HCT116 (cell line): Measurements from ENCODE around the gene OR10V1. TPM values are rescaled to one million over a fixed set of nuclear protein-coding genes. Genes with fewer than 3 reads are reported as not detected.

Experiments used
- ATAC-seq: fragments of 200-7000 bp; cut with Tn5 transposase; 2 replicates; pipeline ENCODE4 v1.9.1; 2020; ENCODE audit warnings: mild to moderate bottlenecking, moderate library complexity
- BruUV-seq: library from RNA; stranded (reverse); fragments of 400-500 nt; replicated peaks from 2 replicates; lab custom pipeline; 2021; lab: Mats Ljungman, UMichigan
- CTCF ChIA-PET: fragments of 300-600 bp; sonication (Branson Sonifier 250); formaldehyde crosslinking; loops from one replicate; lab custom pipeline; 2021; ENCODE audit warnings: antibody characterized with exemption; lab: Charles Lee
- POLR2A ChIA-PET: fragments of 300-600, 350-600 bp; sonication (Branson Sonifier 250); formaldehyde crosslinking; loops from one replicate; lab custom pipeline; 2021; ENCODE audit warnings: antibody characterized with exemption; lab: Charles Lee
- RAD21 ChIA-PET, 2 experiments: fragments of 300-600 bp; sonication (Branson Sonifier 250); formaldehyde crosslinking; loops; one replicate each; lab custom pipeline; 2023; ENCODE audit warnings: low total read pairs in 2 of 2; ENCODE audit not compliant: uncharacterized antibody in 2 of 2, unreplicated experiment in 2 of 2, low non-redundant PET in 1 of 2; lab: Charles Lee
- DNase-seq: peaks from one replicate; pipeline ENCODE4 v3.0.0-alpha.2; 2010; ENCODE audit warnings: low read depth, low spot score
- H2AFZ ChIP-seq: fragments of 200-600 bp; shearing (Covaris generic), sonication (generic); 2 replicates; pipeline ENCODE4 v1.6.1; 2017; ENCODE audit warnings: low read depth, mixed run types, mixed read lengths, antibody characterized with exemption, low read length; ENCODE audit not compliant: poor library complexity, severe bottlenecking
- H3K27ac ChIP-seq: 2 replicates; pipeline ENCODE4 v1.5.1; 2012; ENCODE audit warnings: low read depth, low read length
- H3K27me3 ChIP-seq: fragments of 200-600 bp; sonication (generic); 2 replicates; pipeline ENCODE4 v1.6.1; 2016; ENCODE audit warnings: mixed run types, low read length, mixed read lengths; ENCODE audit not compliant: insufficient read depth
- H3K36me3 ChIP-seq, 2 experiments: fragments of 200-500 bp in 1 of 2; fragments of 200-600 bp in 1 of 2; sonication (Bioruptor generic) in 1 of 2; sonication (generic) in 1 of 2; 2 replicates each; pipeline versions ENCODE4 v1.5.1 to v1.6.1; 2014 to 2016; ENCODE audit warnings: low read length in 2 of 2, inconsistent platforms in 1 of 2, mixed read lengths in 1 of 2, mixed run types in 1 of 2; ENCODE audit not compliant: insufficient read depth in 2 of 2, control insufficient read depth in 1 of 2
- H3K4me1 ChIP-seq, 2 experiments: fragments of 200-600 bp in 1 of 2; sonication (generic) in 1 of 2; 2 replicates each; pipeline versions ENCODE4 v1.5.1 to v1.6.1; 2012 to 2017; ENCODE audit warnings: low read length in 2 of 2, inconsistent platforms in 1 of 2, mild to moderate bottlenecking in 1 of 2, mixed read lengths in 1 of 2, mixed run types in 1 of 2, moderate library complexity in 1 of 2; ENCODE audit not compliant: insufficient read depth in 2 of 2, control insufficient read depth in 1 of 2
- H3K4me2 ChIP-seq: fragments of 200-600 bp; sonication (generic); 2 replicates; pipeline ENCODE4 v1.6.1; 2017; ENCODE audit warnings: mixed run types, low read length, mixed read lengths
- H3K4me3 ChIP-seq, 2 experiments: fragments of 200-600 bp in 1 of 2; sonication (generic) in 1 of 2; replicated peaks in 1 of 2; 2 replicates each; pipeline ENCODE4 v1.5.1; 2011 to 2016; ENCODE audit warnings: low read length in 2 of 2, control low read depth in 1 of 2, low read depth in 1 of 2, mild to moderate bottlenecking in 1 of 2, mixed read lengths in 1 of 2, mixed run types in 1 of 2
- H3K79me2 ChIP-seq: fragments of 200-600 bp; sonication (generic); 2 replicates; pipeline ENCODE4 v1.6.1; 2017; ENCODE audit warnings: mild to moderate bottlenecking, mixed run types, low read length, moderate library complexity, mixed read lengths; ENCODE audit not compliant: insufficient read depth
- H3K9ac ChIP-seq: fragments of 200-600 bp; sonication (generic); 2 replicates; pipeline ENCODE4 v1.6.1; 2016; ENCODE audit warnings: low read length, mixed read lengths
- H3K9me2 ChIP-seq: fragments of 200-600 bp; sonication (generic), shearing (Covaris generic); 2 replicates; pipeline ENCODE4 v1.6.1; 2017; ENCODE audit warnings: mixed run types, mild to moderate bottlenecking, moderate library complexity; ENCODE audit not compliant: insufficient read depth
- H3K9me3 ChIP-seq, 2 experiments: fragments of 200-500 bp in 1 of 2; fragments of 200-600 bp in 1 of 2; sonication (Bioruptor generic) in 1 of 2; sonication (generic) in 1 of 2; 2 replicates each; pipeline ENCODE4 v1.6.1; 2014 to 2017; ENCODE audit warnings: low read length in 2 of 2, mixed read lengths in 2 of 2, inconsistent platforms in 1 of 2, low read depth in 1 of 2, mild to moderate bottlenecking in 1 of 2, mixed run types in 1 of 2, moderate library complexity in 1 of 2; ENCODE audit not compliant: control insufficient read depth in 1 of 2, insufficient read depth in 1 of 2
- H4K20me1 ChIP-seq: fragments of 200-600 bp; sonication (generic), shearing (Covaris generic); 2 replicates; pipeline ENCODE4 v1.6.1; 2017; ENCODE audit warnings: mixed run types, mild to moderate bottlenecking, moderate library complexity; ENCODE audit not compliant: insufficient read depth
- CBX3 ChIP-seq: IDR thresholded peaks from 2 replicates; pipeline ENCODE4 v1.6.1; 2012; ENCODE audit warnings: low read depth
- CEBPB ChIP-seq: IDR thresholded peaks from 2 replicates; pipeline ENCODE4 v1.6.1; 2012; ENCODE audit warnings: low read depth
- CTCF ChIP-seq, 3 experiments: fragments of 200-600 bp in 1 of 3; sonication (generic) in 1 of 3; IDR thresholded peaks in 2 of 3; conservative IDR thresholded peaks in 1 of 3; 2 replicates each; pipeline ENCODE4 v1.5.1; 2012 to 2017; ENCODE audit warnings: low read depth in 2 of 3, low read length in 2 of 3, antibody characterized with exemption in 1 of 3, borderline replicate concordance in 1 of 3, control low read depth in 1 of 3, mild to moderate bottlenecking in 1 of 3, mixed read lengths in 1 of 3, mixed run types in 1 of 3, moderate library complexity in 1 of 3; ENCODE audit not compliant: insufficient read depth in 1 of 3
- EGR1 ChIP-seq: IDR thresholded peaks from 2 replicates; pipeline ENCODE4 v1.6.1; 2012; ENCODE audit warnings: low read depth
- ELF1 ChIP-seq: IDR thresholded peaks from 2 replicates; pipeline ENCODE4 v1.6.1; 2012; ENCODE audit warnings: low read depth, borderline replicate concordance
- EZH2phosphoT487 ChIP-seq: fragments of 200-600 bp; IDR thresholded peaks from 2 replicates; pipeline ENCODE4 v1.6.1; 2018; ENCODE audit warnings: antibody characterized with exemption, borderline replicate concordance
- JUND ChIP-seq: IDR thresholded peaks from 2 replicates; pipeline ENCODE4 v1.6.1; 2012
- MAX ChIP-seq: IDR thresholded peaks from 2 replicates; pipeline ENCODE4 v1.6.1; 2012
- POLR2AphosphoS5 ChIP-seq: IDR thresholded peaks from 2 replicates; pipeline ENCODE4 v1.6.1; 2011; ENCODE audit warnings: mild to moderate bottlenecking, low read depth, low read length, moderate library complexity
- REST ChIP-seq: IDR thresholded peaks from 2 replicates; pipeline ENCODE4 v1.6.1; 2012; ENCODE audit warnings: low read depth
- SIN3A ChIP-seq: IDR thresholded peaks from 2 replicates; pipeline ENCODE4 v1.6.1; 2012; ENCODE audit warnings: low read depth
- SP1 ChIP-seq: IDR thresholded peaks from 2 replicates; pipeline ENCODE4 v1.6.1; 2012; ENCODE audit warnings: low read depth
- SRF ChIP-seq: IDR thresholded peaks from 2 replicates; pipeline ENCODE4 v1.6.1; 2012; ENCODE audit warnings: low read depth
- ZBTB33 ChIP-seq: IDR thresholded peaks from 2 replicates; pipeline ENCODE4 v1.6.1; 2011; ENCODE audit warnings: mild to moderate bottlenecking, low read length, moderate library complexity; ENCODE audit not compliant: insufficient replicate concordance; ENCODE audit errors: extremely low read depth
- ZFX ChIP-seq: fragments of 450-650 bp; IDR thresholded peaks from 2 replicates; pipeline ENCODE4 v1.6.1; 2017
- intact Hi-C: fragments of 100-400 bp; cut with micrococcal nuclease; formaldehyde crosslinking; loops from 2 replicates; pipeline ENCODE4 v1.10.0; 2022
- total RNA-seq: library from RNA; stranded (reverse); gene quantifications from one replicate; pipeline ENCODE4 v1.2.1, GENCODE V29; 2021; ENCODE audit not compliant: unreplicated experiment

OR10V1 gene
- total RNA-seq, 1 experiment from 2014 or later, result not detected

- Histone ChIP-seq H3K36me3 (no peaks in the 10 kb centered on the region), H3K4me3 (peak overlapping the region; percentile 87 to 90), H3K9me2 (no peaks in the 10 kb centered on the region), H3K4me2 (peak overlapping the region; percentile 96), H2AFZ (no peak overlapping the region), H3K79me2 (peaks cover 62% of the 10 kb centered on the region), H3K27ac (peak overlapping the region; percentile 84; the same call in 1 of the 2 replicates), H3K4me1 (peaks cover 9 to 30% of the 10 kb centered on the region in 2 experiments), H3K9ac (peak overlapping the region; percentile 69), H3K9me3 (no peaks in the 10 kb centered on the region), H4K20me1 (no peaks in the 10 kb centered on the region), H3K27me3 (no peaks in the 10 kb centered on the region)
- intact Hi-C loops, result loop anchor here (5.0 to 10.0 kb wide), 2 partner anchors 204 to 378 kb away; no protein-coding TSS in a partner anchor
- ATAC-seq, result no peak
- no peak for DNase-seq
- TF ChIP-seq EZH2phosphoT487 (no peak), SRF (no peak), REST (no peak), CBX3 (no peak), ZFX (no peak), CEBPB (no peak), JUND (no peak), CTCF (IDR thresholded peaks at IDR 0.05 in 2 of 3, conservative IDR thresholded peaks at IDR 0.05 in 1 of 3; ENCODE audit: borderline replicate concordance in 1 of 3, insufficient read depth in 1 of 3, low read depth in 2 of 3, low read length in 2 of 3) (no peak), SIN3A (no peak), POLR2AphosphoS5 (no peak), ZBTB33 (no peak), MAX (no peak), EGR1 (no peak), SP1 (no peak), ELF1 (no peak)
- CTCF ChIA-PET, result interaction anchor here (1.0 to 4.1 kb wide), 3 partner anchors 30 to 54 kb away, joined by 3 to 40 read pairs (median 3); partner anchors contain the start of gene MRPL16
- RAD21 ChIA-PET, result no interaction called here
- TSS peak; percentile 49 for BruUV-seq
- POLR2A ChIA-PET, result interaction anchor here (1.1 to 3.6 kb wide), 4 partner anchors 19 to 210 kb away, joined by 4 to 15 read pairs (median 5); partner anchors contain the start of gene PATL1
Observed at GRCh38 chr11:59756558-59756840, 42.9 kb upstream of the OR10V1 start.
